Transverse colon (tissue), 3 donors: Measurements from ENCODE around the gene DLX3.

Source experiments
- EP300 ChIP-seq: sonication (generic); formaldehyde crosslinking; IDR thresholded peaks from one replicate; pipeline ENCODE4 v1.6.1; 2017; ENCODE audit warnings: antibody characterized with exemption, low read depth
- POLR2A ChIP-seq: fragments of 450-650 bp; IDR thresholded peaks from one replicate; pipeline ENCODE4 v1.6.1; 2016; ENCODE audit warnings: antibody characterized with exemption, mild to moderate bottlenecking, moderate library complexity
- TF ChIP-seq, protein P1 (sequence below), 5 experiments: fragments of 200-600 bp in 3 of 5; fragments of 450-650 bp in 2 of 5; sonication (generic) in 3 of 5; IDR thresholded peaks; 1 replicate in 2 of 5; 2 replicates in 3 of 5; pipeline ENCODE4 v1.5.1; 2016 to 2017; ENCODE audit warnings: antibody characterized with exemption in 5 of 5, inconsistent platforms in 3 of 5, mild to moderate bottlenecking in 2 of 5, moderate library complexity in 1 of 5

DNA sequence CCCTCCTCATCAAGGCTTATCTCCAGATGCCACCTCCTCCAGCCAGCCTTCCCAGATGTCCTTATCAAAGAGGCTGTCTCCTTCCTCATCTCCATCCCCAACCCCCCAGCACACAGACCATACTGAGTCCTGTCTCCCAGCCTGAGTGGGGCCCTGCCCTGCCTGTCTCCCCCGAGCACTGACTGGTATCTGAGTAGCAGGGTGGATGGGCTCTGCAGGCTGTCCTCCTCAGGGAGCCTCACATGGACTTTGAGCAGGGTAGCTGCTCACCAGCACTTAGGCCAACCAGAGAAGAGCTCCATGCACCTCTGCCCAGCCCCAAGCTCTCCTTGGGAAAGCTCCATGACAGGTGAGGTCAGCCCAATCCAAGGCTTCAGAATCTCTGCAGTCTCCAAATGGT is 40.9 kb upstream of the DLX3 start:
- no peak for TF ChIP-seq EP300
- TF ChIP-seq, protein P1, sequence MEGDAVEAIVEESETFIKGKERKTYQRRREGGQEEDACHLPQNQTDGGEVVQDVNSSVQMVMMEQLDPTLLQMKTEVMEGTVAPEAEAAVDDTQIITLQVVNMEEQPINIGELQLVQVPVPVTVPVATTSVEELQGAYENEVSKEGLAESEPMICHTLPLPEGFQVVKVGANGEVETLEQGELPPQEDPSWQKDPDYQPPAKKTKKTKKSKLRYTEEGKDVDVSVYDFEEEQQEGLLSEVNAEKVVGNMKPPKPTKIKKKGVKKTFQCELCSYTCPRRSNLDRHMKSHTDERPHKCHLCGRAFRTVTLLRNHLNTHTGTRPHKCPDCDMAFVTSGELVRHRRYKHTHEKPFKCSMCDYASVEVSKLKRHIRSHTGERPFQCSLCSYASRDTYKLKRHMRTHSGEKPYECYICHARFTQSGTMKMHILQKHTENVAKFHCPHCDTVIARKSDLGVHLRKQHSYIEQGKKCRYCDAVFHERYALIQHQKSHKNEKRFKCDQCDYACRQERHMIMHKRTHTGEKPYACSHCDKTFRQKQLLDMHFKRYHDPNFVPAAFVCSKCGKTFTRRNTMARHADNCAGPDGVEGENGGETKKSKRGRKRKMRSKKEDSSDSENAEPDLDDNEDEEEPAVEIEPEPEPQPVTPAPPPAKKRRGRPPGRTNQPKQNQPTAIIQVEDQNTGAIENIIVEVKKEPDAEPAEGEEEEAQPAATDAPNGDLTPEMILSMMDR (IDR thresholded peaks at IDR 0.05) = no peak
- TF ChIP-seq POLR2A = no peak
